Body of pancreas (tissue), 4 donors: ENCODE measurements around the gene QSOX1.

ENCODE experiments used
- POLR2A ChIP-seq, 3 donors: fragments of 450-650 bp; IDR thresholded peaks; one replicate each; pipeline ENCODE4 v1.6.1; 2016; ENCODE audit warnings: antibody characterized with exemption in 3 of 3, mild to moderate bottlenecking in 2 of 3
- TF ChIP-seq, protein P1 (sequence below), 7 experiments: fragments of 450-650 bp in 4 of 7; fragments of 200-600 bp in 3 of 7; sonication (generic) in 3 of 7; IDR thresholded peaks; one replicate each; pipeline ENCODE4 v1.5.1; 2016 to 2019; ENCODE audit warnings: antibody characterized with exemption in 7 of 7

DNA sequence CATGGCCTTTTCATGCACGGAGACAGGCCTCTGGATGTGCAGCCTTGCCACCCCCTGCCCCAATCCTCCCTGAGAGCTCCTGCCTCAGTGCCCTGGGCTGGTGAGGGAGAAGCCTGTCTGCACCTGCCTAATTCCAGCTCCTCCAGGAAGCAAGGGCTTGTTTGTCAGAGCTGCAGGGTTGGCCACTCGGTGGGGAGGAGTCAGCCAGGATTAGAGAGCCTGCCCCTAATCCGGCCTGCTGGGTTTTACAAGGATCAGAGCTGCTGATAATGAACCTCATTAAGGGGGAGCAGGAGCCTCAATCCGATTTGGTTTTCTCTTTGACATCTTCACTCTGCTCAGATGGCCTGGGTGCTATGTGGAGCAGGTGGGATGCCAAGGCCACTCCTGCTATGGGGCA lies 43.5 kb downstream of the QSOX1 start:
- TF ChIP-seq, protein P1, sequence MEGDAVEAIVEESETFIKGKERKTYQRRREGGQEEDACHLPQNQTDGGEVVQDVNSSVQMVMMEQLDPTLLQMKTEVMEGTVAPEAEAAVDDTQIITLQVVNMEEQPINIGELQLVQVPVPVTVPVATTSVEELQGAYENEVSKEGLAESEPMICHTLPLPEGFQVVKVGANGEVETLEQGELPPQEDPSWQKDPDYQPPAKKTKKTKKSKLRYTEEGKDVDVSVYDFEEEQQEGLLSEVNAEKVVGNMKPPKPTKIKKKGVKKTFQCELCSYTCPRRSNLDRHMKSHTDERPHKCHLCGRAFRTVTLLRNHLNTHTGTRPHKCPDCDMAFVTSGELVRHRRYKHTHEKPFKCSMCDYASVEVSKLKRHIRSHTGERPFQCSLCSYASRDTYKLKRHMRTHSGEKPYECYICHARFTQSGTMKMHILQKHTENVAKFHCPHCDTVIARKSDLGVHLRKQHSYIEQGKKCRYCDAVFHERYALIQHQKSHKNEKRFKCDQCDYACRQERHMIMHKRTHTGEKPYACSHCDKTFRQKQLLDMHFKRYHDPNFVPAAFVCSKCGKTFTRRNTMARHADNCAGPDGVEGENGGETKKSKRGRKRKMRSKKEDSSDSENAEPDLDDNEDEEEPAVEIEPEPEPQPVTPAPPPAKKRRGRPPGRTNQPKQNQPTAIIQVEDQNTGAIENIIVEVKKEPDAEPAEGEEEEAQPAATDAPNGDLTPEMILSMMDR (IDR thresholded peaks at IDR 0.05) = no peak
- no peak for TF ChIP-seq POLR2A (IDR thresholded peaks at IDR 0.05)
